NCI-H146 (cell line): ENCODE measurements around the gene SLC50A1.
A peak's percentile ranks its signal among the peaks of the same experiment; 100 is the strongest.

ENCODE experiments used
- DNase-seq: peaks from one replicate; lab custom pipeline; 2025; lab: John Stamatoyannopoulos, UW

SLC50A1 gene

DNA sequence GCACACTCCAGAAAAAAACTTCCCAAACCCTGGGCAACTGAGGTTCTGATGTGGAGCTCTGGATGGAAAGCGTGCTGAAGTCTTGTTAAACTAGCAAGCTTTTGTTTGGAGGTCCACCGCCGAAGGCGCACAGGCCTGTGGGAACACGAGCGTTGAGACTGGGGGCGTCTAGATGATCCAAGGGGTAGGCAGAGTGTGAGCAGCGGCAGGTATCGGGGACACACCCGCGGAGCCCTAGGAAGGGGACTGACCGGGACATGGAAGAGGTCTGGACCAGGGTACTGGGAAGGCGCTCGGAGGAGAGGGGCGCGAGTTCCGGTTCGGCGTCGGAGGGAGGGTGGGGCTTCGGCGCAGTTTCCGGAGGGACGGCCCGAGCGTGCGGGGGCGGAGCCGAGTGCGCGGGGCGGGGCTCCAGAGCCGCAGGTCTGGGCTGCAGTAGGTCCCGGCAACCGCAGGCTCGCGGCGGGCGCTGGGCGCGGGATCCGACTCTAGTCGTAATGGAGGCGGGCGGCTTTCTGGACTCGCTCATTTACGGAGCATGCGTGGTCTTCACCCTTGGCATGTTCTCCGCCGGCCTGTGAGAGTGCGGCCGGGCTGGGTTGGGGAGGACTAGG is at the start of gene SLC50A1:
Gene SLC50A1, plus strand, starts transcription at position 438 of the 614 bp plus-strand sequence. Its CDS starts 60 bp downstream, at position 498.
- peak; percentile 93 for DNase-seq

DNA sequence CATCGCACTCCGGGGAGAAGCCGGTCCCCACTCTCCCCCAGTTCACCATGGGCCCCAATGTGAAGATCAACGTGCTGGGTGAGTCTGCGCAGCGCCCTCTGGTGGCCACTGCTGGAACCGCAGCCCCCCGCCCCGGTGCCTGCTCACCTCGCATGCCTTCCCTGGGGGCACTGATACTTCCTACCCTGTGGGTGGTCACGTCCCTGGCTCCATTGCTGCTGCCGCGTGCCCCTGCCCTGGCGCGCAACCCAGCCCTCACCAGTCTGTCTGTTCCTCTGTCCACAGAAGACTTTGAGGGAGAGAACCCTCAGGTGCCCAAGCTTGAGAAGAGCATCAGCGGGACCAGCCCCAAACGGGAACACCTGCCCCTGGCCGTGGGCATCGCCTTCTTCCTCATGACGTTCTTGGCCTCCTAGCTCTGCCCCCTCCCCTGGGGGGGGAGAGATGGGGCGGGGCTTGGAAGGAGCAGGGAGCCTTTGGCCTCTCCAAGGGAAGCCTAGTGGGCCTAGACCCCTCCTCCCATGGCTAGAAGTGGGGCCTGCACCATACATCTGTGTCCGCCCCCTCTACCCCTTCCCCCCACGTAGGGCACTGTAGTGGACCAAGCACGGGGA is 49.4 kb upstream of the SLC50A1 start:
- peak; percentile 57 for DNase-seq

GRCh38 chr1:155086856-155087535 is 48.7 kb upstream of the SLC50A1 start:
- no peak for DNase-seq

- DNase-seq = peak; percentile 76
These were observed 44.3 kb upstream of the SLC50A1 start for GRCh38 chr1:155091071-155092051.

DNA sequence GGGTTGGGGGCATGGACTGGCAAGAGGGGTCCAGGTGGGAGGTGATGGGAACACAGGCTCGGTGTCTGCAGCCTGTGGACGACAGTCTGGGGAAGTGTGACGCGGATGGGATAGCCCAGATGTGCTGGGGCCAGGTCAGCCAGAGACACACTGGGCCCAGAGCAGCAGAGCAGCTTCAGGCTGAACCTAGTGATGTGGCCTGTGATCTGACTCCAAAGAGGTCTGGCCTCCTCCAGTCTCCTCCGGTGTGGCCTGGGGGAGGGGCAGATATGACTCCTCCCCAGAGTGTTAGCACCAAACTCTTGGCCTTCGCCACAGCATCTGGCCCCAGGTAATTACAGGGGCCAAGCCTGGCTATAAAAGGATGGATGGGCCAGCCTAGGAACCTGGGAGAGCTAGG is 43.5 kb upstream of the SLC50A1 start:
- no peak for DNase-seq

DNA sequence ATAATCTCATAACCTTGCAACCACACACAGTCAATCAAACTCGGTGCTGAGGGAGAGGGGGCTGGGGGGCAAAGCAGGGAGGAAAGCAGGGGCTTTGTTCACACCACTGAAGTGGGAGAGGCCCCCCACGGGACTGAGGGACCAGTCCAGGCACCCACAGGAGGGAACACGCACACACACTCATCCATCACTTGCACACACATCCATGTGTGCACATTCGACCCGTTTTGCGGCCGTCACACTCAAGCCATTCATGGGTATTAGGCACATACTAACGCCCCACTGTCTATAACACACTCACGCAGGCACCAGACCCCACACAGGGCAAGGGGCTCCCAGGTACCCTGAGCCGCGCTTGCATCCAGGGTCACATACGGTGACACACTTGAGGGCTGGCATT is 43.0 kb upstream of the SLC50A1 start:
- no peak for DNase-seq

GRCh38 chr1:155093911-155094621 is 41.6 kb upstream of the SLC50A1 start:
- DNase-seq = peak; percentile 59

DNA sequence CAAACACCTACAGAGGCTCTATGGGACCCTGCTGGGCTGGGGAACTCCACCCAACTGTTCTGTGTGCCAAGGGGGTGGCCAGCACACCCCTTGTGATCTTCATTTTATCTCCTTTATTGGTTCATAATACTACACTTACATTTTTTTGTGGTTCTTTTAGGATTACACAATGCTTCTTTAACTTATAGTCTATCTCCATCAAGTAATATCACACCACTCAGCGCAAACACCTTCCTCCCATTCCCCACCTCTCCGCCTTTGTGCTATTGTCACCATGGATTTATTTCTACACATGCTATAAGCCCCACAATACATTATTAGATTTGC is 41.1 kb upstream of the SLC50A1 start:
- no peak for DNase-seq

- DNase-seq = no peak
These were observed 36.3 kb upstream of the SLC50A1 start for GRCh38 chr1:155099331-155099730.

DNA sequence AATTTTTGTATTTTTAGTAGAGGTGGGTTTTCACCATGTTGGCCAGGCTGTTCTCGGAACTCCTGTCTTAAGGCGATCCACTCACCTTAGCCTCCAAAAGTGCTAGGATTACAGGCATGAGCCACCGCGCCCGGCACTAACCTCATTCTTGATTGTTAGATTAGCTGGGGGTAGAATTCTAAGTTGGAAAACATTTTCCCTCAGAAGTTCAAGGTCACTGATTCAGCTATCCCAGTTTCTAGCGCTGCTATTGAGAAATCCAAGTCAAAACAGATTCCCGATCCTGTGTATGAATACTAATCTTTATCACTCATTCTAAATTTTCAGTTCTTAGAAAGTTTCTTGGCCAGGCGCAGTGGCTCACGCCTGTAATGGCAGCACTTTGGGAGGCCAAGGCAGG is 32.3 kb upstream of the SLC50A1 start:
- no peak for DNase-seq

DNA sequence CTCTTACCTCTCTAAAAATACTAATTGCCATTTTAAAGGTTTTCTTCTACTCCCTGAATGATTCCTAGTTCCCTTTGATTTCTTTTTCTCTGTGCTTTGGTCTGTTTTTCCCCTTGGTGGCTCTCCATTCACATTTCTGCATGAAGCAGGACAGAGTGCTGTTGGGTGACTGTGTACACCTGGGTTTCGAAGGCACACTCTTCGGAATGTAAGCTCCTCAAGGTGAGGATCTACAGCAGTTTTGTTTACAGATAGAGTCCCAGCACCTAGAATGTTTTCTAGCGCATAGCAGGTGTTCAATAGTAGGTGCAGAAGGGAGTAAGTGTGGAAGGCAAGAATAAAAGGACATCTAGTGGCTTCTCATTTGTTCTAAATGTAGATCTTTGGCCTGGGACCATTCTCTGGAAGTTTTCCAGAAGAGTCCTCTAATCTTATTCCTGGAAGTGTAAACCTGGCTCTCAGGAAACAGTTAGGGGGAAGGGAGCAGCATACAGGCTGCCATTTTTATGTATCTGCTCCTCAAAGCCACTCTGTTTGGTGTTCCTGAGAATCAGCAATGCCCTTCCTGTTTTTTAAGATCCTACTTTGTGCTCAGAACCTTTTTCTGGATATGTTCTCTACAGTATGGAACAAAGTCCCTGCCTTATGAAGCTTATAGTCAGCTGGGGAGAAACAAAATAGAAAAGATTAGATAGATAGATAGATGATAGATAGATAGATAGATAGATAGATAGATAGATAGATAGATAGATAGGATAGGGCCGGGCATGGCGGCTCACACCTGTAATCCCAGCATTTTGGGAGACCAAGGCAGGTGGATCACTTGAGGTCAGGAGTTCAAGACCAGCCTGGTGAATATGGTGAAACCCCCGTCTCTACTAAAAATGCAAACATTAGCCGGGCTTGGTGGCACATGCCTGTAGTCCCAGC is 30.8 kb upstream of the SLC50A1 start:
- no peak for DNase-seq

- no peak for DNase-seq
These were observed 30.0 kb upstream of the SLC50A1 start for GRCh38 chr1:155105604-155106011.

DNA sequence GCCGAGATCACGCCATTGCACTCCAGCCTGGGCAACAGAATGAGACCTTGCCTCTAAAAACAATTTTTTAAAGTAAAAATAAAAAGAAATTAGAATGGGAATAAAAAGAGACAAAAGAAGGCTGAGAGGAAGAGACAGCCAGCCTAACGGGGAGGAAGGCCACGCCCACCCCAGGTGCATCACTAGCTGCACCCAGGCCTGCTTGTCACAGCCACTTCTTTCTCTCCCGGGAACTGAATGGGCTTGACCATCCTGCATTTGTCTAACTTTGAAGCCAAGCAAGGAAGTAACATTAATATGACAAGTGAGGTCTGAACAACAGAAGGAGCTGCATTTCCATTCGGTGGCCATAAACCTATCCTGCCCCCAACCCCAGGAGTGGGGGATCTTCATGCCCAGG is 28.8 kb upstream of the SLC50A1 start:
- DNase-seq = peak; percentile 22

DNA sequence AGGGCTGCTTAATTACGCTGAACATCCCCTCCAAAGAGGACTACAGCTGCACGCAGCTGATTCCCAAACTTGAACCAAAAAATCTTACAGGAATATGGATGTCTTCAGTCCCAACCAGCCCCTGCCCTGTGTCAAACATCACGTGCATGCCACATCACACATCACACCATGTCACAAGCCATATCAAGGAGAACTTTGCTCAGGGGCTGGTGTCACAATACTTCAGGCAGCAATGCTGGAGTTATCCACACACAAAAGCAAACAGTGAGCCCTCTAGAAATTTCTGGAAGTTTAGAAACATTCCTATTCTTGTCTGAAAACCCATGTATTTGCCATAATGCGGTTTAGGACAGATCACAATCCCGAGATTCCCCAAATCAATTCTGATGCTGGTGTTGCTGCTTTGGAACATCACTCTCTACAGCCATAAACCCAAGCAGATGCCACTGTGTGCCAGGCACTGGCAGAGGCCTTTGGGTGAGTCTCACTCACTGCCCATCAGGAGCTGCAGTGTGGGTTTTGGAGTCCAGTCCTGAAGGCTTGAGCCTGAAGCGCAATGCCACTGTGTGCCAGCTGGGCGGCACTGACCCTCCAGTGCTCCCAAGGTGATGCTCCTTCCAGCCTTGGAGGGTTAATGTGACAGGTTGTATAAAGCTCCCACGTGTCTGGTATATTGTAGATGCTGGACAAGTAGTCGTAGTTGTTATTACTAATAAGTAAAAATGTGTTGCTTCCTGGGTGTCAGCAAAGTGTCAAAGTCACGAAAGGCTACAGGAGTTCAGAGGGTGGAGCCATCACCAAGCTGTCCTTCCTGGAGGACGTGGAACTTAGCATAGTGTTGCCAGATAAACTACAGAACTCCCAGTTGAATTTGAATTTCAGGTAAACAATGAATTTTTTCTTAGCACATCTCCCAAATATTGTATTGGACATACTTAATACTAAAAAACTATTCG is 28.1 kb upstream of the SLC50A1 start:
- DNase-seq = no peak

GRCh38 chr1:155108296-155108695 is 27.4 kb upstream of the SLC50A1 start:
- no peak for DNase-seq

GRCh38 chr1:155110381-155110780 is 25.3 kb upstream of the SLC50A1 start:
- DNase-seq = peak; percentile 18

DNA sequence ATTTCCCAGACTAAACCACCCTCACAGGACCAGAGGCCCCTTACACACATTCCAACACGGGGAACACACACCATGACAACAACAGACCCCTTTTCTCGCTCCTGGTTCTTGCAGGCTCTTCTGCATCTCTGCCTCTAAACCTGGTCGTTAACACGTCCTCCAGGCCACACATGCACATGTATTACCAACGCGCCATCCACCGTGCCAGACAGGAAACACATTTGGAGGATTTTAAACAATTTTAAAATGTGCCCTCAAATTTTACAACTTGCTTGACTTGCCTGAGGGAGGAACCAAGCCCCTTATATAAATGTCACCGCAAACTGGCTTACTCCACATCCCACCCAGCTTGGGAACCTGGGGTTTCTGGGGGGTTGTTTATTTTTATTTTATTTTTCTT is 24.8 kb upstream of the SLC50A1 start:
- no peak for DNase-seq

DNA sequence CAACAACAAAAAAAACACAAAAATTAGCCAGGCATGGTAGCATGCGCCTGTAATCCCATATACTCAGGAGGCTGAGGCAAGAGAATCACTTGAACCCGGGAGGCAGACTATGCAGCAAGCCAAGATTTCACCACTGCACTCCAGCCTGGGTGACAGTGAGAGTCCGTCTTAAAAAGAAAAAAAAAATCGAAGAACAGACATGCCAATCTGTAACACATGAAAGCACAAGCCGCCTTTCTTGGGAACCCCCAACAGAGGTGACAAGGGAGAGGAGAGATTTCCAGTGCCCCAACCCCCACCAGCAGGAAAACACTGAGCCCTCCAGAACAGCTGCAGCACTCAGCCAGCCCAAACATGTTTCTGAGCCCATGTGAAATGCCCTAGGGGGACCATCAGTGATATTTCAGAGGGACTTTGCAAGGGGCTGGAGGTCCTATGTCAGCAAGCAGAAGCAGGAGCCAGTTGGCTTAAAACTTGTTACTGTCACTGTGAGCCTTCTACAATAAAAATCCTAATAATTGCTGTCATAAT is 22.1 kb upstream of the SLC50A1 start:
- no peak for DNase-seq

GRCh38 chr1:155116113-155116764 is 19.4 kb upstream of the SLC50A1 start:
- no peak for DNase-seq
